Measurements from ENCODE around the gene LRFN3. TPM values are rescaled to one million over a fixed set of nuclear protein-coding genes. Genes with fewer than 3 reads are reported as not detected.
"Not testable (repeated sequence)": the region's sequence is repeated elsewhere in the genome, so short reads cannot be mapped to it uniquely, and the experiment has no call there.

The LRFN3 gene
- total and polyA plus RNA-seq, 4 donors, result 0.89 to 8.4 (median 2.1) TPM

DNA sequence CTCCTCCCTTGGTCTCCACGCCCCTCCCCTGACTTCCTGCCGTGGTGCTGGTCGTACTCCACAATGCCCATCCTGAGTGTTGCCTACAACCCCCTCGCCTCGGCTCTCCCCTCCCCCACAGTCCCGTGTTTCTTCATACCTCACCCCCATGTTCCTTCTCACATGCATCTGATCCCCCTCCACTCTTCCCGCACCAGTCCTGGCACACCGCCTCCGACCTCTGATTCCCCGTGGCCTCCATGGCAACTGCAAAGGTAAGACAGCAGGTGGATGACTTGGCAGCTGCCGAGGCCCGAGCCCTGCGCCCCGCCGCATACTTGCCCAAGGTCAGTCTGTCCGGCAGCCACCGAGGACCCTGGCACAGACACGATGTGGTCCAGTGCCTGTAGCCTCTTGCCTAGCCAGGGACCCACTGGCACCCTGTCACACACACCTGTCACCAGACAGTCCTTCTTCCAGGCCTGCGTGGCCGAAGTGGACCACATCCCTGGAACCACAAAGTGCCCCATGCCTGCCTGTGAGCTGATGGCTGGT lies 42.7 kb downstream of the LRFN3 start (continued):
- TF ChIP-seq, protein P1, sequence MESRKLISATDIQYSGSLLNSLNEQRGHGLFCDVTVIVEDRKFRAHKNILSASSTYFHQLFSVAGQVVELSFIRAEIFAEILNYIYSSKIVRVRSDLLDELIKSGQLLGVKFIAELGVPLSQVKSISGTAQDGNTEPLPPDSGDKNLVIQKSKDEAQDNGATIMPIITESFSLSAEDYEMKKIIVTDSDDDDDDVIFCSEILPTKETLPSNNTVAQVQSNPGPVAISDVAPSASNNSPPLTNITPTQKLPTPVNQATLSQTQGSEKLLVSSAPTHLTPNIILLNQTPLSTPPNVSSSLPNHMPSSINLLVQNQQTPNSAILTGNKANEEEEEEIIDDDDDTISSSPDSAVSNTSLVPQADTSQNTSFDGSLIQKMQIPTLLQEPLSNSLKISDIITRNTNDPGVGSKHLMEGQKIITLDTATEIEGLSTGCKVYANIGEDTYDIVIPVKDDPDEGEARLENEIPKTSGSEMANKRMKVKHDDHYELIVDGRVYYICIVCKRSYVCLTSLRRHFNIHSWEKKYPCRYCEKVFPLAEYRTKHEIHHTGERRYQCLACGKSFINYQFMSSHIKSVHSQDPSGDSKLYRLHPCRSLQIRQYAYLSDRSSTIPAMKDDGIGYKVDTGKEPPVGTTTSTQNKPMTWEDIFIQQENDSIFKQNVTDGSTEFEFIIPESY (IDR thresholded peaks at IDR 0.05), result no peak
- no peak for TF ChIP-seq YY1 (IDR thresholded peaks at IDR 0.05)
- no peak for TF ChIP-seq FOXA2 (IDR thresholded peaks at IDR 0.05)
- no peak for TF ChIP-seq RXRA (IDR thresholded peaks at IDR 0.05)
- no peak for TF ChIP-seq NR2F2 (IDR thresholded peaks at IDR 0.05)
- no peak for TF ChIP-seq JUND (IDR thresholded peaks at IDR 0.05)

DNA sequence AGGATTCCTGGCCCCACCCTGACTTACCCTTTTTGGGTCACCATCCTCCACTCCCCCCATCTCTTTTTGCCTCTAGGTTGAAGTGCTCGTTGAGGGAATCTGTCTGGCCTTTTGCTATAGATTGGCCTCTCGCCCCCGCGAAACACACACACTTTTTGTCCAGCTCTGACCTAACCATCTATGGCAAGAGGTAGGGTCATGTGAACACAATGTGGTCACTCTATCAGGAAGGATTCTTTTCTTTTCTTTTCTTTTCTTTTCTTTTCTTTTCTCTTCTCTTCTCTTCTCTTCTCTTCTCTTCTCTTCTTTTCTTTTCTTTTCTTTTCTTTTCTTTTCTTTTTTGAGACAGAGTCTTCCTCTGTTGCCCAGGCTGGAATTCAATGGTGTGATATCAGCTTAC lies 44.8 kb downstream of the LRFN3 start:
- not testable (repeated sequence) for H3K27me3 ChIP-seq (ENCODE audit: control insufficient read depth in 4 of 4, insufficient read depth in 4 of 4, low read length in 3 of 4); H3K4me1 ChIP-seq (ENCODE audit: control insufficient read depth in 4 of 4, insufficient read depth in 4 of 4, low read length in 3 of 4); H3K9me3 ChIP-seq (ENCODE audit: control insufficient read depth in 4 of 4, low read length in 3 of 4); H3K4me3 ChIP-seq (ENCODE audit: low read depth in 1 of 3, low read length in 3 of 3); H3K9ac ChIP-seq (ENCODE audit: low read depth in 1 of 2, low read length in 2 of 2); H3K27ac ChIP-seq (ENCODE audit: low read depth in 1 of 2, low read length in 2 of 2); H3K36me3 ChIP-seq (ENCODE audit: control insufficient read depth in 4 of 4, insufficient read depth in 3 of 4, low read depth in 1 of 4, low read length in 3 of 4); DNase-seq (ENCODE audit: low spot score)
- 80% methylated on average over 4 of the region's 4 CpGs for WGBS

DNA sequence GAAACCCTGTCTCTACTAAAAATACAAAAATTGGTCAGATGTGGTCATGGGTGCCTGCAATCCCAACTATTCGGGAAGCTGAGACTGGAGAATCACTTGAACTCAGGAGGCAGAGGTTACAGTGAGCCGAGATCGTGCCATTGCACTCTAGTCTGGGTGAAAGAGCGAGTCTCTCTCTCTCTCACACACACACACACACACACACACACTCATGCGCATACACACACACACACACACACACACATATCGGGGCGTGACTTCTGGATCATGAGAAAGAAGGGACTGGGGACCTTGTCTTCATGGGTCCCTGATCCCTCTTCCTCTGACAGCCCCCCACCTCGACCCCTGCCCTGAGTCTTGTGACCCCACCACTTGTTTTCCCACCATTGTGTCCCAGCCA lies 47.0 kb downstream of the LRFN3 start:
- H3K27me3 ChIP-seq (ENCODE audit: control insufficient read depth in 4 of 4, insufficient read depth in 4 of 4, low read length in 3 of 4), result peaks cover 0 to 4% (median 0%) of the 10 kb centered on the region in 4 donors
- WGBS, result 77% methylated on average over 8 of the region's 8 CpGs

DNA sequence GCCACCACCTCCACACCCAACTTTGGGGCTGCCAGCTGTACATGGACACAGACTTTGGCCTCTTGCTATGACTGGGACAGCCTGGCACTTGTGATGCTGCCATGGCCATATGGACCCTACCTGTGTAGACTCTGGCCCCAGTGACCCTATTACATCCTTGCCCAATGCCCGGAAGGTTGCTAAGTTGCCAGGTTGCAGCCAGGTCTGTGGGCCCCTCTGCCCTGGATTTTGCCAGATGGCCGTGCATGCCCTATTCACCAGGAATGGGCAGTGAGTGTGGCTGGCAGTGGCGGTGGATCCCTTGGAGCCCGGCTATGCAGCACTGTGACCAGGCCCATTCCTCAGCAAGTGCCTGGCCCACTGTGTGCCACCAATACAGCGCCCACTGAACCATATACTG lies 49.9 kb downstream of the LRFN3 start:
- H3K4me3 ChIP-seq (ENCODE audit: low read depth in 1 of 3, low read length in 3 of 3), result no peak overlapping the region
- H3K27me3 ChIP-seq (ENCODE audit: control insufficient read depth in 4 of 4, insufficient read depth in 4 of 4, low read length in 3 of 4), result peaks cover 0 to 4% (median 0%) of the 10 kb centered on the region in 4 donors
- H3K4me1 ChIP-seq (ENCODE audit: control insufficient read depth in 4 of 4, insufficient read depth in 4 of 4, low read length in 3 of 4), result peaks cover 0 to 4% (median 0%) of the 10 kb centered on the region in 4 donors
- 88% methylated on average over 5 of the region's 5 CpGs for WGBS
- DNase-seq (ENCODE audit: low spot score), result no peak
- TF ChIP-seq EGR1 (IDR thresholded peaks at IDR 0.05; ENCODE audit: low read depth in 2 of 2) (no peak), GABPA (IDR thresholded peaks at IDR 0.05 in 1 of 2, conservative IDR thresholded peaks at IDR 0.05 in 1 of 2) (no peak), HNF4G (IDR thresholded peaks at IDR 0.05) (no peak), RXRA (IDR thresholded peaks at IDR 0.05) (no peak), NR2F2 (IDR thresholded peaks at IDR 0.05) (no peak), JUND (IDR thresholded peaks at IDR 0.05) (no peak), HNF4A (conservative IDR thresholded peaks at IDR 0.05) (no peak), FOXA1 (IDR thresholded peaks at IDR 0.05) (no peak)
- TF ChIP-seq, protein P2, sequence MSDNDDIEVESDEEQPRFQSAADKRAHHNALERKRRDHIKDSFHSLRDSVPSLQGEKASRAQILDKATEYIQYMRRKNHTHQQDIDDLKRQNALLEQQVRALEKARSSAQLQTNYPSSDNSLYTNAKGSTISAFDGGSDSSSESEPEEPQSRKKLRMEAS (IDR thresholded peaks at IDR 0.05), result no peak
- TF ChIP-seq, protein P1 (IDR thresholded peaks at IDR 0.05), result no peak
- TF ChIP-seq, protein P3, sequence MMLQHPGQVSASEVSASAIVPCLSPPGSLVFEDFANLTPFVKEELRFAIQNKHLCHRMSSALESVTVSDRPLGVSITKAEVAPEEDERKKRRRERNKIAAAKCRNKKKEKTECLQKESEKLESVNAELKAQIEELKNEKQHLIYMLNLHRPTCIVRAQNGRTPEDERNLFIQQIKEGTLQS (IDR thresholded peaks at IDR 0.05), result no peak
- TF ChIP-seq, protein P4, sequence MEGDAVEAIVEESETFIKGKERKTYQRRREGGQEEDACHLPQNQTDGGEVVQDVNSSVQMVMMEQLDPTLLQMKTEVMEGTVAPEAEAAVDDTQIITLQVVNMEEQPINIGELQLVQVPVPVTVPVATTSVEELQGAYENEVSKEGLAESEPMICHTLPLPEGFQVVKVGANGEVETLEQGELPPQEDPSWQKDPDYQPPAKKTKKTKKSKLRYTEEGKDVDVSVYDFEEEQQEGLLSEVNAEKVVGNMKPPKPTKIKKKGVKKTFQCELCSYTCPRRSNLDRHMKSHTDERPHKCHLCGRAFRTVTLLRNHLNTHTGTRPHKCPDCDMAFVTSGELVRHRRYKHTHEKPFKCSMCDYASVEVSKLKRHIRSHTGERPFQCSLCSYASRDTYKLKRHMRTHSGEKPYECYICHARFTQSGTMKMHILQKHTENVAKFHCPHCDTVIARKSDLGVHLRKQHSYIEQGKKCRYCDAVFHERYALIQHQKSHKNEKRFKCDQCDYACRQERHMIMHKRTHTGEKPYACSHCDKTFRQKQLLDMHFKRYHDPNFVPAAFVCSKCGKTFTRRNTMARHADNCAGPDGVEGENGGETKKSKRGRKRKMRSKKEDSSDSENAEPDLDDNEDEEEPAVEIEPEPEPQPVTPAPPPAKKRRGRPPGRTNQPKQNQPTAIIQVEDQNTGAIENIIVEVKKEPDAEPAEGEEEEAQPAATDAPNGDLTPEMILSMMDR (IDR thresholded peaks at IDR 0.05; ENCODE audit: low read depth, low read length, missing input control), result no peak
- no peak overlapping the region for H3K9ac ChIP-seq (ENCODE audit: low read depth in 1 of 2, low read length in 2 of 2)
- no peaks in the 10 kb centered on the region for H3K36me3 ChIP-seq (ENCODE audit: control insufficient read depth in 4 of 4, insufficient read depth in 3 of 4, low read depth in 1 of 4, low read length in 3 of 4)
- no peaks in the 10 kb centered on the region for H3K9me3 ChIP-seq (ENCODE audit: control insufficient read depth in 4 of 4, low read length in 3 of 4)
- H3K27ac ChIP-seq (ENCODE audit: low read depth in 1 of 2, low read length in 2 of 2), result no peak overlapping the region

More for the DNA sequence above, 47.0 kb downstream of the LRFN3 start:
- peaks cover 0 to 4% (median 0%) of the 10 kb centered on the region in 4 donors for H3K4me1 ChIP-seq (ENCODE audit: control insufficient read depth in 4 of 4, insufficient read depth in 4 of 4, low read length in 3 of 4)
- H3K4me3 ChIP-seq (ENCODE audit: low read depth in 1 of 3, low read length in 3 of 3), result no peak overlapping the region
- no peaks in the 10 kb centered on the region for H3K36me3 ChIP-seq (ENCODE audit: control insufficient read depth in 4 of 4, insufficient read depth in 3 of 4, low read depth in 1 of 4, low read length in 3 of 4)
- no peak overlapping the region for H3K27ac ChIP-seq (ENCODE audit: low read depth in 1 of 2, low read length in 2 of 2)
- H3K9ac ChIP-seq (ENCODE audit: low read depth in 1 of 2, low read length in 2 of 2), result no peak overlapping the region
- DNase-seq (ENCODE audit: low spot score), result no peak
- no peaks in the 10 kb centered on the region for H3K9me3 ChIP-seq (ENCODE audit: control insufficient read depth in 4 of 4, low read length in 3 of 4)
- no peak for TF ChIP-seq JUND (IDR thresholded peaks at IDR 0.05)
- no peak for TF ChIP-seq NR2F2 (IDR thresholded peaks at IDR 0.05)
- TF ChIP-seq RXRA (IDR thresholded peaks at IDR 0.05), result no peak
- no peak for TF ChIP-seq HNF4G (IDR thresholded peaks at IDR 0.05)
- TF ChIP-seq, protein P3 (IDR thresholded peaks at IDR 0.05), result no peak
- TF ChIP-seq, protein P2 (IDR thresholded peaks at IDR 0.05), result no peak

Measured in liver (tissue), 9 donors.